Endodermal cell (in vitro differentiated cells): Measurements from ENCODE around the gene HLCS. TPM values are rescaled to one million over a fixed set of nuclear protein-coding genes. Genes with fewer than 3 reads are reported as not detected.

ENCODE experiments used
- DNase-seq: peaks from one replicate; pipeline ENCODE4 v3.0.0-alpha.2; 2017
- H3K27ac ChIP-seq: 2 replicates; pipeline ENCODE4 v1.5.1; 2013; ENCODE audit warnings: mild to moderate bottlenecking, low read depth, low read length, moderate library complexity
- H3K27me3 ChIP-seq: 2 replicates; pipeline ENCODE4 v1.6.1; 2013; ENCODE audit warnings: mild to moderate bottlenecking, low read length, moderate library complexity; ENCODE audit not compliant: insufficient read depth, control insufficient read depth, poor library complexity, severe bottlenecking
- H3K36me3 ChIP-seq: 2 replicates; pipeline ENCODE4 v1.7.0; 2013; ENCODE audit warnings: mild to moderate bottlenecking, low read length, moderate library complexity; ENCODE audit not compliant: control insufficient read depth, insufficient read depth
- H3K4me1 ChIP-seq: one replicate; pipeline ENCODE4 v1.7.0; 2013; ENCODE audit warnings: low read length; ENCODE audit not compliant: control insufficient read depth, insufficient read depth
- H3K4me3 ChIP-seq: 2 replicates; pipeline ENCODE4 v1.5.1; 2013; ENCODE audit warnings: mild to moderate bottlenecking, low read length, moderate library complexity
- H3K9ac ChIP-seq: 2 replicates; pipeline ENCODE4 v1.6.1; 2013; ENCODE audit warnings: mild to moderate bottlenecking, low read length, moderate library complexity; ENCODE audit not compliant: poor library complexity, severe bottlenecking; ENCODE audit errors: extremely low read depth
- H3K9me3 ChIP-seq: 2 replicates; pipeline ENCODE4 v1.6.1; 2013; ENCODE audit warnings: mild to moderate bottlenecking, low read length, moderate library complexity; ENCODE audit not compliant: control insufficient read depth
- H3K27ac Mint-ChIP-seq: 2 replicates; pipeline ENCODE4 v1.8.0; 2020; ENCODE audit warnings: mixed read lengths
- H3K27me3 Mint-ChIP-seq: 2 replicates; pipeline ENCODE4 v1.8.0; 2021; ENCODE audit warnings: mild to moderate bottlenecking, mixed read lengths; ENCODE audit not compliant: insufficient read depth
- H3K36me3 Mint-ChIP-seq: 2 replicates; pipeline ENCODE4 v1.8.0; 2020; ENCODE audit warnings: low read depth, mixed read lengths
- H3K4me1 Mint-ChIP-seq: 2 replicates; pipeline ENCODE4 v1.8.0; 2020; ENCODE audit warnings: mixed read lengths
- H3K4me3 Mint-ChIP-seq: 2 replicates; pipeline ENCODE4 v1.8.0; 2020; ENCODE audit warnings: mild to moderate bottlenecking, moderate library complexity, mixed read lengths
- H3K9me3 Mint-ChIP-seq: 2 replicates; pipeline ENCODE4 v1.8.0; 2020; ENCODE audit warnings: mild to moderate bottlenecking, mixed read lengths
- WGBS, 2 experiments: methylation state at CpG; one replicate each; pipeline versions ENCODE4 v1.1.5 to v1.1.7; 2013; ENCODE audit warnings: missing lambda C conversion rate in 2 of 2, mixed read lengths in 1 of 2; ENCODE audit not compliant: insufficient coverage in 1 of 2, insufficient read length in 1 of 2; 5-methylcytosine and 5-hydroxymethylcytosine counted together
- total RNA-seq, 2 donors: library from RNA; stranded (reverse); fragmentation: NEBNext Ultra II Directional in 1 of 2; extraction: Animal tissue kit (Norgen Biotek cat#: 25700) in 1 of 2; gene quantifications; 2 replicates in 1 of 2; 3 replicates in 1 of 2; pipeline ENCODE4 v1.2.1, GENCODE V29; 2021
- TF ChIP-seq, protein P1 (sequence below): fragments of 200-600 bp; sonication (generic); conservative IDR thresholded peaks from 2 replicates; pipeline ENCODE4 v1.5.0; 2021; ENCODE audit warnings: antibody characterized with exemption, mild to moderate bottlenecking

The HLCS gene
- total RNA-seq, 2 donors from 2014 or later = 25.0 to 30.1 TPM

DNA sequence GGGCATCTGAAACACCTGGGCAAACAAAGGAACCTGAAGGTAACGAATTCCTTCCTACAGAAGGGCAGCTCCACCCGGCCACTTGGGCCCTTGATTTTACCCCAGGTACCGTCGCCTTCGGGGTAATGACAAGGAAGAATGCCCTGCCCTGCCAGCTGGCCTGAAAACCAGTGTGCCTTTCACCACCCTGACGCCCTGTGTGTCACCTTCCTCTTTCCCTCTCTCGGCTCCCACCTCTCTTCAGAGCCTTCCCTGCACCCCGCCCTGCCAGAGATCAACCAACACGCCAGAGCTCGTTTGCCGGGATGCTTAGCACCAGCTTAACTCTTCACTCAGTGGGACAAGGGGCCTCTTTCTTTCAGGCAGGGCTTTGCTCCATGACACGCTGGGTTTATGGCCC lies 181.5 kb downstream of the HLCS start:
- no peak for DNase-seq

GRCh38 chr21:36783612-36784374 lies 182.7 kb downstream of the HLCS start:
- Mint-ChIP-seq H3K27ac (no peak overlapping the region), H3K4me3 (no peak overlapping the region), H3K36me3 (peaks cover 5% of the 10 kb centered on the region), H3K27me3 (no peaks in the 10 kb centered on the region), H3K9me3 (peaks cover 21% of the 10 kb centered on the region), H3K4me1 (peaks cover 6% of the 10 kb centered on the region)
- H3K4me3 ChIP-seq = no peak overlapping the region
- no peak for DNase-seq
- no peak overlapping the region for H3K9ac ChIP-seq
- H3K27ac ChIP-seq = no peak overlapping the region
- TF ChIP-seq, protein P1, sequence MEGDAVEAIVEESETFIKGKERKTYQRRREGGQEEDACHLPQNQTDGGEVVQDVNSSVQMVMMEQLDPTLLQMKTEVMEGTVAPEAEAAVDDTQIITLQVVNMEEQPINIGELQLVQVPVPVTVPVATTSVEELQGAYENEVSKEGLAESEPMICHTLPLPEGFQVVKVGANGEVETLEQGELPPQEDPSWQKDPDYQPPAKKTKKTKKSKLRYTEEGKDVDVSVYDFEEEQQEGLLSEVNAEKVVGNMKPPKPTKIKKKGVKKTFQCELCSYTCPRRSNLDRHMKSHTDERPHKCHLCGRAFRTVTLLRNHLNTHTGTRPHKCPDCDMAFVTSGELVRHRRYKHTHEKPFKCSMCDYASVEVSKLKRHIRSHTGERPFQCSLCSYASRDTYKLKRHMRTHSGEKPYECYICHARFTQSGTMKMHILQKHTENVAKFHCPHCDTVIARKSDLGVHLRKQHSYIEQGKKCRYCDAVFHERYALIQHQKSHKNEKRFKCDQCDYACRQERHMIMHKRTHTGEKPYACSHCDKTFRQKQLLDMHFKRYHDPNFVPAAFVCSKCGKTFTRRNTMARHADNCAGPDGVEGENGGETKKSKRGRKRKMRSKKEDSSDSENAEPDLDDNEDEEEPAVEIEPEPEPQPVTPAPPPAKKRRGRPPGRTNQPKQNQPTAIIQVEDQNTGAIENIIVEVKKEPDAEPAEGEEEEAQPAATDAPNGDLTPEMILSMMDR = no peak
- H3K27me3 ChIP-seq = no peaks in the 10 kb centered on the region
- 89 to 96% methylated on average over 5 to 8 of the region's 8 CpGs for WGBS, 2 experiments
- H3K4me1 ChIP-seq = no peaks in the 10 kb centered on the region
- no peaks in the 10 kb centered on the region for H3K36me3 ChIP-seq
- peaks cover 5% of the 10 kb centered on the region for H3K9me3 ChIP-seq

More for the DNA sequence above, 181.5 kb downstream of the HLCS start:
- Mint-ChIP-seq H3K9me3 (peaks cover 16% of the 10 kb centered on the region), H3K27ac (peak overlapping the region; percentile 32), H3K4me3 (no peak overlapping the region), H3K27me3 (no peaks in the 10 kb centered on the region), H3K4me1 (peaks cover 6% of the 10 kb centered on the region), H3K36me3 (peaks cover 1% of the 10 kb centered on the region)
- peaks cover 5% of the 10 kb centered on the region for H3K9me3 ChIP-seq
- TF ChIP-seq, protein P1 = no peak
- H3K27ac ChIP-seq = no peak overlapping the region
- no peaks in the 10 kb centered on the region for H3K4me1 ChIP-seq
- no peak overlapping the region for H3K4me3 ChIP-seq
- H3K27me3 ChIP-seq = no peaks in the 10 kb centered on the region
- H3K9ac ChIP-seq = no peak overlapping the region
- 88 to 97% methylated on average over 12 of the region's 12 CpGs for WGBS, 2 experiments
- no peaks in the 10 kb centered on the region for H3K36me3 ChIP-seq

- no peak overlapping the region for H3K27ac Mint-ChIP-seq
- H3K4me1 Mint-ChIP-seq = peaks cover 6% of the 10 kb centered on the region
- no peaks in the 10 kb centered on the region for H3K4me1 ChIP-seq
- H3K27ac ChIP-seq = no peak overlapping the region
- H3K9me3 ChIP-seq = peaks cover 5% of the 10 kb centered on the region
- TF ChIP-seq, protein P1 = no peak
- H3K4me3 ChIP-seq = no peak overlapping the region
- H3K36me3 Mint-ChIP-seq = peaks cover 5% of the 10 kb centered on the region
- H3K9ac ChIP-seq = no peak overlapping the region
- no peaks in the 10 kb centered on the region for H3K27me3 Mint-ChIP-seq
- 83 to 87% methylated on average over 6 of the region's 6 CpGs for WGBS, 2 experiments
- H3K9me3 Mint-ChIP-seq = peaks cover 21% of the 10 kb centered on the region
- no peaks in the 10 kb centered on the region for H3K27me3 ChIP-seq
- H3K4me3 Mint-ChIP-seq = no peak overlapping the region
- no peak for DNase-seq
- no peaks in the 10 kb centered on the region for H3K36me3 ChIP-seq
These were observed 185.6 kb downstream of the HLCS start for GRCh38 chr21:36780861-36781260.
